GM21367 (cell line): Measurements from ENCODE around the gene IP6K1.
"Not testable (repeated sequence)": the region's sequence is repeated elsewhere in the genome, so short reads cannot be mapped to it uniquely, and the experiment has no call there.

Experiments used
- ATAC-seq: cut with Tn5 transposase; IDR thresholded peaks from one replicate; pipeline ENCODE4 v1.9.1; 2021; ENCODE audit not compliant: unreplicated experiment

Gene IP6K1

GRCh38 chr3:49794431-49794830 is 8.1 kb upstream of the IP6K1 start:
- no peak for ATAC-seq

GRCh38 chr3:49793486-49794085 is 7.2 kb upstream of the IP6K1 start:
- ATAC-seq = no peak

- no peak for ATAC-seq
Measured at GRCh38 chr3:49792371-49793150, 6.2 kb upstream of the IP6K1 start.

- no peak for ATAC-seq
Measured at GRCh38 chr3:49791571-49791970, 5.2 kb upstream of the IP6K1 start.

- ATAC-seq = no peak
Measured at GRCh38 chr3:49790626-49791411, 4.5 kb upstream of the IP6K1 start.

- no peak for ATAC-seq
Measured at GRCh38 chr3:49788056-49788455, 1.7 kb upstream of the IP6K1 start.

GRCh38 chr3:49787536-49787935 is 1.2 kb upstream of the IP6K1 start:
- no peak for ATAC-seq

- ATAC-seq = no peak
Measured at GRCh38 chr3:49787182-49787464, 781 bp upstream of the IP6K1 start.

- peak; percentile 34 for ATAC-seq
Measured at GRCh38 chr3:49785565-49786356, 581 bp downstream of the IP6K1 start.

- not testable (repeated sequence) for ATAC-seq
Measured at GRCh38 chr3:49782277-49782676, 4.1 kb downstream of the IP6K1 start.

- ATAC-seq = no peak
Measured at GRCh38 chr3:49781415-49782199, 4.7 kb downstream of the IP6K1 start.

- not testable (repeated sequence) for ATAC-seq
Measured at GRCh38 chr3:49780975-49781365, 5.4 kb downstream of the IP6K1 start.

- ATAC-seq = no peak
Measured at GRCh38 chr3:49780080-49780974, 6.0 kb downstream of the IP6K1 start.

GRCh38 chr3:49779358-49780079 is 6.8 kb downstream of the IP6K1 start:
- no peak for ATAC-seq

- not testable (repeated sequence) for ATAC-seq
Measured at GRCh38 chr3:49776101-49776500, 10.2 kb downstream of the IP6K1 start.

- no peak for ATAC-seq
Measured at GRCh38 chr3:49775538-49775937, 10.8 kb downstream of the IP6K1 start.

- ATAC-seq = no peak
Measured at GRCh38 chr3:49772703-49773102, 13.6 kb downstream of the IP6K1 start.

- no peak for ATAC-seq
Measured at GRCh38 chr3:49771340-49771938, 14.9 kb downstream of the IP6K1 start.
